ENCODE results near the gene PUSL1. TPM values are rescaled to one million over a fixed set of nuclear protein-coding genes. Genes with fewer than 3 reads are reported as not detected.

Gene PUSL1
- polyA plus RNA-seq, 1 donor (not counting 4 experiments of a cell fraction or from before 2014, with no cell fraction given): 11.4 TPM

DNA sequence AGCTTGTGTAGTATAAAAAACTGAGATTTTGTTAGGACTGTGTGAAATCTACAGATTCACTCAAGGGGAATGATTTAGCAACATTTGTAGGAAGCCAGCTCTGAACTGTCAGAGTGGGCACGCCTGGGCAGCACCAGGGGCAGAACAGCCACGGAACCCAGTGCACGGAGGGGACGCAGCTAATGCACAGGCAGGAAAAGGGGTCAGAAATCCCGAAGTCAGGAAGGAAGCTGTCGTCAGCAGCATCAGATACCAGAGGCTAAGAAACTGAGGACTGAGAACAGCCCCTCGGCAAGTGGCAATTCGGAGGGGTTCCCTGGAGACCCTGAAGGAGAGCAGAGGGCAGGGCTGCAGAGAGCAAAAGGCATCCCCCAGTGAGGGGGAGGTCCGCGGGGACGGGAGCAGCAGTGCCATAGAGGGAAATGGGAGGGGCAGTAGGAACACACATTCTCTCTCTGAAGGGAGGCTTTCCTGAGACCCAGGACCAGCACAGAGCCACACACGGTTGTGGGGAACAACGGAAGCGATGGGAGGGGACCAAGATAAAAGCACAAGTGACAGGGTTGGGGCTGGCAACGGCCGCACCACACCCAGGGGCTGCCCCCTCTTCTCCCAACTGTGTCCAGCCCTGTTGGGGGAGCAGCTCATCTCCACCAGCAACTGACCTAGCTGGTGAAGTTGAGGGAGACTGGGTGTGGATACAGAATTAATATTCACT lies 47.4 kb upstream of the PUSL1 start:
- H3K27me3 ChIP-seq (ENCODE audit: control insufficient read depth, extremely low read depth, insufficient read depth, low read length): no peaks in the 10 kb centered on the region
- DNase-seq (ENCODE audit: low read depth, low spot score) (no peak), FAIRE-seq (no peak)
- H3K9ac ChIP-seq (ENCODE audit: control insufficient read depth, extremely low read depth, insufficient read depth, low read length): no peak overlapping the region
- no peak overlapping the region for H2AFZ ChIP-seq (ENCODE audit: control insufficient read depth, low read length)
- no peaks in the 10 kb centered on the region for H3K9me3 ChIP-seq (ENCODE audit: control insufficient read depth, low read depth, low read length)
- H3K27ac ChIP-seq (ENCODE audit: control insufficient read depth, insufficient read depth, low read length): no peak overlapping the region
- H3K4me1 ChIP-seq (ENCODE audit: control insufficient read depth, extremely low read depth, insufficient read depth, low read length): peaks cover 20% of the 10 kb centered on the region
- TF ChIP-seq, protein P1, sequence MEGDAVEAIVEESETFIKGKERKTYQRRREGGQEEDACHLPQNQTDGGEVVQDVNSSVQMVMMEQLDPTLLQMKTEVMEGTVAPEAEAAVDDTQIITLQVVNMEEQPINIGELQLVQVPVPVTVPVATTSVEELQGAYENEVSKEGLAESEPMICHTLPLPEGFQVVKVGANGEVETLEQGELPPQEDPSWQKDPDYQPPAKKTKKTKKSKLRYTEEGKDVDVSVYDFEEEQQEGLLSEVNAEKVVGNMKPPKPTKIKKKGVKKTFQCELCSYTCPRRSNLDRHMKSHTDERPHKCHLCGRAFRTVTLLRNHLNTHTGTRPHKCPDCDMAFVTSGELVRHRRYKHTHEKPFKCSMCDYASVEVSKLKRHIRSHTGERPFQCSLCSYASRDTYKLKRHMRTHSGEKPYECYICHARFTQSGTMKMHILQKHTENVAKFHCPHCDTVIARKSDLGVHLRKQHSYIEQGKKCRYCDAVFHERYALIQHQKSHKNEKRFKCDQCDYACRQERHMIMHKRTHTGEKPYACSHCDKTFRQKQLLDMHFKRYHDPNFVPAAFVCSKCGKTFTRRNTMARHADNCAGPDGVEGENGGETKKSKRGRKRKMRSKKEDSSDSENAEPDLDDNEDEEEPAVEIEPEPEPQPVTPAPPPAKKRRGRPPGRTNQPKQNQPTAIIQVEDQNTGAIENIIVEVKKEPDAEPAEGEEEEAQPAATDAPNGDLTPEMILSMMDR (optimal IDR thresholded peaks at IDR 0.05 in 1 of 3, IDR thresholded peaks at IDR 0.05 in 1 of 3, conservative IDR thresholded peaks at IDR 0.05 in 1 of 3; ENCODE audit: extremely low read depth in 1 of 3, insufficient read depth in 2 of 3, low read length in 3 of 3): no peak
- no peak for TF ChIP-seq EZH2 (IDR thresholded peaks at IDR 0.05; ENCODE audit: low read length)
- H3K4me3 ChIP-seq (ENCODE audit: control insufficient read depth in 2 of 3, extremely low read depth in 1 of 3, insufficient read depth in 2 of 3, low read depth in 1 of 3, low read length in 3 of 3): no peak overlapping the region
- no peak overlapping the region for H3K4me2 ChIP-seq (ENCODE audit: control insufficient read depth, extremely low read depth, insufficient read depth, low read depth, low read length)
- peaks cover 20% of the 10 kb centered on the region for H4K20me1 ChIP-seq (ENCODE audit: control insufficient read depth, extremely low read depth, insufficient read depth, low read length)
- dilution Hi-C loops (cut with MboI; ENCODE audit: extremely low pct_ligation_motif_present, low sequenced_read_pairs): no loop called here
- H3K9me1 ChIP-seq (ENCODE audit: control insufficient read depth, extremely low read depth, insufficient read depth, low read length): no peaks in the 10 kb centered on the region
- H3K36me3 ChIP-seq (ENCODE audit: control insufficient read depth in 2 of 2, extremely low read depth in 1 of 2, insufficient read depth in 2 of 2, low read length in 2 of 2): peaks cover 42% of the 10 kb centered on the region in 2 experiments
- H3K79me2 ChIP-seq (ENCODE audit: control insufficient read depth, insufficient read depth, low read length): peaks cover 15% of the 10 kb centered on the region

DNA sequence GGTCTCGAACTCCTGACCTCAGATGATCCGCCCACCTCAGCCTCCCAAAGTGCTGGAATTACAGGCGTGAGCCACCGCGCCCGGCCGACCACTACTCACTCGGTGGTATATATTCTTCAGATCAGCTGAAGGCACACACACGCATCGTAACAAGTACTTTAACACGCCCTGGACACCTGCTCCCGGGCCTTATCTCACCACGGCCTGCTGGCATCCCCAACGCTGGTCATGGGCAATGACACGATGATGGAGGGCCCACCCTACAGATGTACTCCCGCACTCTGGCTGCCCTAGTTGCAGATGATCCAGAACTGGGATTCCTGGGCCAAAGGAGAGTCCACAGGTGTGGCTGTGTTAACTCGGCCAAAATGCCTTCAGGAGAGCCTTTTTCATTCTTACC lies 46.3 kb upstream of the PUSL1 start:
- Histone ChIP-seq H3K4me1 (ENCODE audit: control insufficient read depth, extremely low read depth, insufficient read depth, low read length) (peaks cover 20% of the 10 kb centered on the region), H4K20me1 (ENCODE audit: control insufficient read depth, extremely low read depth, insufficient read depth, low read length) (peaks cover 21% of the 10 kb centered on the region), H3K9me1 (ENCODE audit: control insufficient read depth, extremely low read depth, insufficient read depth, low read length) (no peaks in the 10 kb centered on the region), H3K4me3 (ENCODE audit: control insufficient read depth in 2 of 3, extremely low read depth in 1 of 3, insufficient read depth in 2 of 3, low read depth in 1 of 3, low read length in 3 of 3) (no peak overlapping the region), H3K9me3 (ENCODE audit: control insufficient read depth, low read depth, low read length) (no peaks in the 10 kb centered on the region), H3K36me3 (ENCODE audit: control insufficient read depth in 2 of 2, extremely low read depth in 1 of 2, insufficient read depth in 2 of 2, low read length in 2 of 2) (peaks cover 38 to 43% of the 10 kb centered on the region in 2 experiments), H2AFZ (ENCODE audit: control insufficient read depth, low read length) (no peak overlapping the region), H3K9ac (ENCODE audit: control insufficient read depth, extremely low read depth, insufficient read depth, low read length) (no peak overlapping the region), H3K27me3 (ENCODE audit: control insufficient read depth, extremely low read depth, insufficient read depth, low read length) (no peaks in the 10 kb centered on the region), H3K79me2 (ENCODE audit: control insufficient read depth, insufficient read depth, low read length) (peaks cover 18% of the 10 kb centered on the region), H3K27ac (ENCODE audit: control insufficient read depth, insufficient read depth, low read length) (no peak overlapping the region), H3K4me2 (ENCODE audit: control insufficient read depth, extremely low read depth, insufficient read depth, low read depth, low read length) (no peak overlapping the region)
- TF ChIP-seq, protein P1 (optimal IDR thresholded peaks at IDR 0.05 in 1 of 3, IDR thresholded peaks at IDR 0.05 in 1 of 3, conservative IDR thresholded peaks at IDR 0.05 in 1 of 3; ENCODE audit: extremely low read depth in 1 of 3, insufficient read depth in 2 of 3, low read length in 3 of 3): no peak
- TF ChIP-seq EZH2 (IDR thresholded peaks at IDR 0.05; ENCODE audit: low read length): no peak
- FAIRE-seq: no peak
- dilution Hi-C loops (cut with MboI; ENCODE audit: extremely low pct_ligation_motif_present, low sequenced_read_pairs): no loop called here
- no peak for DNase-seq (ENCODE audit: low read depth, low spot score)

Measured in keratinocyte (primary cell).